ES-I3 (cell line): ENCODE results near the gene KLK3.

Source experiments
- H3K36me3 ChIP-seq: 2 replicates; pipeline ENCODE4 v1.6.1; 2013; ENCODE audit warnings: mild to moderate bottlenecking, low read length, control low read depth, moderate library complexity; ENCODE audit not compliant: insufficient read depth
- H3K4me1 ChIP-seq: 2 replicates; pipeline ENCODE4 v1.6.1; 2013; ENCODE audit warnings: mild to moderate bottlenecking, control low read depth, low read length; ENCODE audit not compliant: insufficient read depth
- H3K9ac ChIP-seq: 2 replicates; pipeline ENCODE4 v1.6.1; 2013; ENCODE audit warnings: low read depth, mild to moderate bottlenecking, low read length, moderate library complexity
- H3K9me3 ChIP-seq: 2 replicates; pipeline ENCODE4 v1.6.1; 2013; ENCODE audit warnings: mild to moderate bottlenecking, low read length, moderate library complexity; ENCODE audit not compliant: control insufficient read depth, insufficient read depth

KLK3 gene

DNA sequence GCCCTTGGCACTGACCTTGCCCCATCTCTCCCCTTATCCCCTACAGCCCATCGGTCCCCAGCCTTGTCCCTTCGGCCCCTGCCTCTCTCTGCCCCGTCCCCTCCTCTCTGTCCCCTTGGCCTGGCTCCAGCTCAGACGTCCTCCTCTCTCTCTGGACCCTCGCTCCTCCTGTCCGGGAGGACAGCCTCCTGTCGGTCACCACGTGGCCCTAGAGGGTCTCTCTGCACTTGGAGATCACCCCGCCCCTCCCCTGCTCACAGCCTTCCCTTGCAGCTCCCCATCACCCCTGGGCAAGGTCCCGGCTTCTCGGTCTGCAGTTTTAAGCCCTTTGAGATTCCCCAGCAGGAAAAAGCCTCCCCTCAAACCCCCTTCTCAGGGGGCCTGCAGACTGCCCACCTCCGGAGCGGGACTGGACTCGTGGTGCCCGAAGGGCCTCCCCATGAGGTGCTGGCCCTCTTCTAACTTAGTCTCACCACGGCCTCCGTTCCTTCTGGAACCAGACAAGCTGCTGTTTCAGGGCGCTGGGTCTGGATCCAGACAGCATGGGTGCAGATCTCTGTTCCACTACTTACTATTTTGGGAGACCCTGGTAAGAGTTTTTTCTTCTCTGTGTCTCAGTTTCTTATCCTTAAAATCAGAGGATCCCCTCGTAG, 18.0 kb upstream of the KLK3 start:
- Histone ChIP-seq H3K9me3 (no peaks in the 10 kb centered on the region), H3K36me3 (no peaks in the 10 kb centered on the region), H3K4me1 (no peaks in the 10 kb centered on the region), H3K9ac (peak overlapping the region; percentile 72; the same call in 1 of the 2 replicates)

DNA sequence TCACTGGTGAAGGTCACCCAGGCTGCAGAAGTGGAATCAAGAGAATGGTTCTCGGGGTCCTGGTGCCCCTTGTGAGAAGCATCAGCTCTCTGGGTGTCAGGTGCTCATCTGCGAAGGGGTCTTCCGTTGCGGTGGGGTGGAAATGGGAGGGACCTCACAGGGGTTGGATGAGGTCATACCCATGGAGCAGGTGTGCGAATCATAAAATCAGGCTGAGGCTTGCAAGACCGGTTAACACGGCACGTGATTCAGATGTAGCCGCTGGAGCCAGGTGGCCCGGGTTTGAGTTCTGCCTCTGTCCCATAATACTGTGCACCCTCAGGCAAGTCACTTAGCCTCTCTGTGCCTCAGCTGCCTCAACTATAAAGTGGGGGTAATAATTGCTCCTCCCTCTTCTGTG, 17.4 kb upstream of the KLK3 start:
- Histone ChIP-seq H3K9me3 (no peaks in the 10 kb centered on the region; the same call in 1 of the 2 replicates), H3K36me3 (no peaks in the 10 kb centered on the region), H3K4me1 (no peaks in the 10 kb centered on the region), H3K9ac (no peak overlapping the region)

DNA sequence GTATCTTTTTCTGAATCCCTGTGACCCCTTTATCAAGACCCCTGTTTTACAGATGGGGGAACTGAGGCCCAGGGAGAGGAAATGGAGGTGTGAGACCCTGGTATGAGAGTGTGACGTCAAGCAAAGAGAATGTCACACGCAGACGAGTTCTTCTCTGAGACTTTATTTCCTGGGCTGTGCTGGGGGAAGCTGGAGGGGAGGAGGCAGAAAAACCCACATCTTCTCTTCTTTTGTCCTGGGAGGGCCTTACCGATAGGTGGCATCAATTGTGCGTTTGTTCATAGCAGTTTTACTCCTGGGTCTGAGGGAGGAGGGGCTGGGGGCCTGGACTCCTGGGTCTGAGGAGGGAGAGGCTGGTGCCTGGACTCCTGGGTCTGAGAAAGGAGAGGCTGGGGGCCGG, 16.5 kb upstream of the KLK3 start:
- Histone ChIP-seq H3K9me3 (no peaks in the 10 kb centered on the region; the same call in 1 of the 2 replicates), H3K9ac (no peak overlapping the region), H3K36me3 (no peaks in the 10 kb centered on the region), H3K4me1 (no peaks in the 10 kb centered on the region)

DNA sequence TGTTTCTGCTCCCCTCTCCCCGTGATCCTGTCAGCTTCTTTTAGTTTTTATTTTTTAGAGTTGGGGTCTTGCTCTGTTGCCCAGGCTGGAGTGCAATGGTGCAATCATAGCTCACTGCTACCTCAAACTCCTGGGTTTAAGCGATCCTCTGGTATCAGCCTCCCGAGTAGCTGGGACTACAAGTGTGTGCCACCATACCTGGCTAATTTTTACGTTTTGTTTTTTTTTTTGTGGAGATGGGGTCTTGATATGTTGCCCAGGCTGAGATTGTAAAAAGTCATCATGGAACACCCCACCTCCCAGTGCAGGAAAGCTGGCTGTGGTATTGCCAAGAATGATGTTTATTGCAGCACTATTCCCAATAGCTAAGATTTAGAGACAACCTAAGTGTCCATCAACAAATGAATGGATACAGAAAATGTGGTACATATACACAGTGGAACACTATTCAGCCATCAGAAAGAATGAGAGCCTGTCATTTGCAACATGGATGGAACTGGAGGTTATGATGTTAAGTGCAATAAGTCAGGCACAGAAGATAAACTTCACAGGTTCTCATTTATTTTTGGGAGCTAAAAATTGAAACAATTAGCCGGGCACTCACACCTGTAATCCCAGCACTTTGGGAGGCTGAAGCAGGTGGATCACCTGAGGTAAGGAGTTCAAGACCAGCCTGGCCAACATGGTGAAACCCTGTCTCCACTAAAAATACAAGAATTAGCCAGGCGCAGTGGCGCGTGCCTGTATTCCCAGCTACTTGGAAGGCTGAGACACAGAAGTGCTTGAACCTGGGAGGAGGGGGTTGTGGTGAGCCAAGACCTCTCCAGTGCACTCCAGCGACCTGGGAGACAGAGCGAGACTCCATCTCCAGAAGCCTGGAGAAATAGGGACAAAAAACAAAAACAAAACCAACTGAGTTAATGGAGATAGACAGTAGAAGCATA, 14.7 kb upstream of the KLK3 start:
- Histone ChIP-seq H3K36me3 (no peaks in the 10 kb centered on the region), H3K9ac (no peak overlapping the region), H3K4me1 (peaks cover 6% of the 10 kb centered on the region; the same call in 1 of the 2 replicates), H3K9me3 (no peaks in the 10 kb centered on the region; the same call in 1 of the 2 replicates)

DNA sequence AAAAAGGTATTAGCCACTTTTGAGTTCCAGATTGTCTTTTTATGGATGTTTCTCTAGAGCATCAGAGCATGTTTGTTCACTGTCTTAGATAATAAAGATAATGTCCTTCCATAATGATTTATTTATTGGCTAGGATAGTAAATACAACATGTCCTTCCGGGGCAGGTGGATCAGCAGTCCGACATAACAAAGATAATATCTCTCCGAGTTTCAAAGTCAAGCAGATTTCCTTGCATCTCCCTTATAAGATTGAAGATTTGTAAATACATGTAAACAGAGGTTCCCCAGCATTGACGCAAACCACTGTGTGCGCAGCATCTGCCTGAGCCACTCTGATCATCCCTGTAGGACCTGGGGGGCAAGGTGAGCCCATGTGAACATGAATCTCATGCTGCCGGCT, 12.6 kb upstream of the KLK3 start:
- H3K4me1 ChIP-seq = peaks cover 6% of the 10 kb centered on the region; the same call in 1 of the 2 replicates
- H3K9me3 ChIP-seq = no peaks in the 10 kb centered on the region; the same call in 1 of the 2 replicates
- no peaks in the 10 kb centered on the region for H3K36me3 ChIP-seq
- no peak overlapping the region for H3K9ac ChIP-seq

DNA sequence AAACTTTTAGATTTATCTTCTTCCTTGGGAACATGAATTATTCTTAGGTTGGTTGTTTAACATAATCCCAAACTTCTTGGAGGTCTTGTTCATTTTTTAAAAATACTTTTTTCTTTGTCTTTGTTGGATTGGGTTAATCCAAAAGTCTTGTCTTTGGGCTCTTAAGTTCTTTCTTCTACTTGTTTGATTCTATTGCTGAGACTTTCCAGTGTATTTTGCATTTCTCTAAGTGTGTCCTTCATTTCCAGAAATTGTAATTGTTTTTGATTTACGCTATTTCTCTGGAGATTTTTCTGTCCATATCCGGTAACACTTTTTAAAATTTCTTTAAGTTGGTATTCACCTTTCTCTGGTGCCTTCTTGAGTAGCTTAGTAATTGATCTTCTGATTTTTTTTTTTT, 11.5 kb upstream of the KLK3 start:
- Histone ChIP-seq H3K36me3 (no peaks in the 10 kb centered on the region), H3K4me1 (peaks cover 6% of the 10 kb centered on the region; the same call in 1 of the 2 replicates), H3K9me3 (no peaks in the 10 kb centered on the region; the same call in 1 of the 2 replicates), H3K9ac (no peak overlapping the region)

DNA sequence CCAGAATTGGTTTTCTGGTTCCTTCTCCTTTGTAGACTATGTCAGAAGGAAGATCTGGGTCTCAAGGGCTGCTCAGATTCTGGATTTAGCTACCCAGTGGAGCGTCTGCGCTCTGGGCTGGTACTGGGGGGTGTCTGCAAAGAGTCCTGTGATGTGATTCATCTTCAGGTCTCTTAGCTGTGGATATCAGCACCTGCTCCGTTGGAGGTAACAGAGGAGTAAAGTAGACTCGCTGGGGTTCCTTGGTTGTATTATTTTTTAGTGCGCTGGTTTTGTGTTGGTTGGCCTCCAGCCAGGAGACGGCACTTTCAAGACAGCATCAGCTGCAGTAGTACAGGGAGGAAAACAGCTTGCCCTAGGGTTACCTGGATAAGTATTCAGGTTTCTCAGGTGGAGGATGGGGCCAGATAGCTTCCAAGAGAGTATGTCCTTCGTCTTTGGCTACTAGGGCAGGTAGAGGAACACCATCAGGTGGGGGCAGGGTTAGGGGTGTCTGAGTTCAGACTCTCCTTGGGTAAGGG, 11.0 kb upstream of the KLK3 start:
- no peaks in the 10 kb centered on the region; the same call in 1 of the 2 replicates for H3K9me3 ChIP-seq
- H3K4me1 ChIP-seq = peaks cover 6% of the 10 kb centered on the region; the same call in 1 of the 2 replicates
- no peaks in the 10 kb centered on the region for H3K36me3 ChIP-seq
- no peak overlapping the region for H3K9ac ChIP-seq

DNA sequence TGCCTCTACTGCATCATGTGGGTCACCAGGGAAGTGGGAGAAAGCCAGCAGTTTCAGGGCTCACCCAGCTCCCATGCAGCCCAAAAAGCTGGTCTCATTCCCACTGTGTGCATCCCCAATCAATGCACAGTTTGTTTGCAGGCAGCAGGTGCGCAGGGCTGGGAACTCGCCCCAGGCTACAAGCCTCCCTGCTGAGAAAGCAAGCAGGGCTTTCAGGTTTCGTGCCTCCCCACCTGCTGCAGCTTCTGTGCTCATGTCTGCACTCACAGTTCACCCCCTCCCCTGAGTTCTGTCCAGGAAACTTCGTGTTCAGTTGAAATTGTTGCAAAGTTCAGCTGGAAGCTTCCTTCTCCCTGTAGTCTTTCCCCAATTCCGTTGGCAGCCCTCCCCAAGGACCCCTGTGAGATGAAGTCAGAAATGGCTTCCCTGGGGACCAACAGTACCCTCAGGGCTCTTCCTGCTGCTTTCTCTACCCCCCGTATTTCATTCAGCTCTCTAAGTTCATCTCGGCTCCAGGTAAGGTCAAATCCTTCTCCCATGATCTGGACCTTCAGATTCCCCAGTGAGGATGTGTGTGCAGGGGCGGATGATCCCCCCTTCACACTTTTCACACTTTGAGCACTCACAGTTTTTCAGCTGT, 10.3 kb upstream of the KLK3 start:
- peaks cover 6% of the 10 kb centered on the region; the same call in 1 of the 2 replicates for H3K4me1 ChIP-seq
- no peaks in the 10 kb centered on the region; the same call in 1 of the 2 replicates for H3K9me3 ChIP-seq
- no peaks in the 10 kb centered on the region for H3K36me3 ChIP-seq
- no peak overlapping the region for H3K9ac ChIP-seq

DNA sequence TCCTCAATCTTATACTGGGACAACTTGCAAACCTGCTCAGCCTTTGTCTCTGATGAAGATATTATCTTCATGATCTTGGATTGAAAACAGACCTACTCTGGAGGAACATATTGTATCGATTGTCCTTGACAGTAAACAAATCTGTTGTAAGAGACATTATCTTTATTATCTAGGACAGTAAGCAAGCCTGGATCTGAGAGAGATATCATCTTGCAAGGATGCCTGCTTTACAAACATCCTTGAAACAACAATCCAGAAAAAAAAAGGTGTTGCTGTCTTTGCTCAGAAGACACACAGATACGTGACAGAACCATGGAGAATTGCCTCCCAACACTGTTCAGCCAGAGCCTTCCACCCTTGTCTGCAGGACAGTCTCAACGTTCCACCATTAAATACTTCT, 4.0 kb upstream of the KLK3 start:
- no peaks in the 10 kb centered on the region for H3K9me3 ChIP-seq
- no peak overlapping the region for H3K9ac ChIP-seq
- no peaks in the 10 kb centered on the region for H3K36me3 ChIP-seq
- H3K4me1 ChIP-seq = no peaks in the 10 kb centered on the region

DNA sequence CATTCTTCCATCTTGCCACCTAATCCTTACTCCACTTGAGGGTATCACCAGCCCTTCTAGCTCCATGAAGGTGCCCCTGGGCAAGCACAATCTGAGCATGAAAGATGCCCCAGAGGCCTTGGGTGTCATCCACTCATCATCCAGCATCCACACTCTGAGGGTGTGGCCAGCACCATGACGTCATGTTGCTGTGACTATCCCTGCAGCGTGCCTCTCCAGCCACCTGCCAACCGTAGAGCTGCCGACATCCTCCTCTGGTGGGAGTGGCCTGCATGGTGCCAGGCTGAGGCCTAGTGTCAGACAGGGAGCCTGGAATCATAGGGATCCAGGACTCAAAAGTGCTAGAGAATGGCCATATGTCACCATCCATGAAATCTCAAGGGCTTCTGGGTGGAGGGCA, 3.1 kb upstream of the KLK3 start:
- H3K4me1 ChIP-seq = no peaks in the 10 kb centered on the region
- H3K36me3 ChIP-seq = no peaks in the 10 kb centered on the region
- H3K9me3 ChIP-seq = no peaks in the 10 kb centered on the region
- no peak overlapping the region for H3K9ac ChIP-seq

DNA sequence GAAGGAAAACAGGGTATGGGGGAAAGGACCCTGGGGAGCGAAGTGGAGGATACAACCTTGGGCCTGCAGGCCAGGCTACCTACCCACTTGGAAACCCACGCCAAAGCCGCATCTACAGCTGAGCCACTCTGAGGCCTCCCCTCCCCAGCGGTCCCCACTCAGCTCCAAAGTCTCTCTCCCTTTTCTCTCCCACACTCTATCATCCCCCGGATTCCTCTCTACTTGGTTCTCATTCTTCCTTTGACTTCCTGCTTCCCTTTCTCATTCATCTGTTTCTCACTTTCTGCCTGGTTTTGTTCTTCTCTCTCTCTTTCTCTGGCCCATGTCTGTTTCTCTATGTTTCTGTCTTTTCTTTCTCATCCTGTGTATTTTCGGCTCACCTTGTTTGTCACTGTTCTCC, 2.7 kb downstream of the KLK3 start:
- 0 out of 2 replicates have a peak, but pooled peaks cover 3% of the 10 kb centered on the region for H3K4me1 ChIP-seq
- no peak overlapping the region for H3K9ac ChIP-seq
- H3K36me3 ChIP-seq = no peaks in the 10 kb centered on the region
- H3K9me3 ChIP-seq = peaks cover 11% of the 10 kb centered on the region

DNA sequence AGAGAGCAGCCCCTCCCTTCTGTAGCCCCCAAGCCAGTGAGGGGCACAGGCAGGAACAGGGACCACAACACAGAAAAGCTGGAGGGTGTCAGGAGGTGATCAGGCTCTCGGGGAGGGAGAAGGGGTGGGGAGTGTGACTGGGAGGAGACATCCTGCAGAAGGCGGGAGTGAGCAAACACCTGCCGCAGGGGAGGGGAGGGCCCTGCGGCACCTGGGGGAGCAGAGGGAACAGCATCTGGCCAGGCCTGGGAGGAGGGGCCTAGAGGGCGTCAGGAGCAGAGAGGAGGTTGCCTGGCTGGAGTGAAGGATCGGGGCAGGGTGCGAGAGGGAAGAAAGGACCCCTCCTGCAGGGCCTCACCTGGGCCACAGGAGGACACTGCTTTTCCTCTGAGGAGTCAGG, 4.2 kb downstream of the KLK3 start:
- Histone ChIP-seq H3K9me3 (peaks cover 11% of the 10 kb centered on the region), H3K4me1 (0 out of 2 replicates have a peak, but pooled peaks cover 3% of the 10 kb centered on the region), H3K9ac (no peak overlapping the region), H3K36me3 (no peaks in the 10 kb centered on the region)

DNA sequence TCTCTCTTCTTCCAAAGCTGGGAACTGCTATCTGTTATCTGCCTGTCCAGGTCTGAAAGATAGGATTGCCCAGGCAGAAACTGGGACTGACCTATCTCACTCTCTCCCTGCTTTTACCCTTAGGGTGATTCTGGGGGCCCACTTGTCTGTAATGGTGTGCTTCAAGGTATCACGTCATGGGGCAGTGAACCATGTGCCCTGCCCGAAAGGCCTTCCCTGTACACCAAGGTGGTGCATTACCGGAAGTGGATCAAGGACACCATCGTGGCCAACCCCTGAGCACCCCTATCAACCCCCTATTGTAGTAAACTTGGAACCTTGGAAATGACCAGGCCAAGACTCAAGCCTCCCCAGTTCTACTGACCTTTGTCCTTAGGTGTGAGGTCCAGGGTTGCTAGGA, 5.1 kb downstream of the KLK3 start:
- H3K36me3 ChIP-seq = no peaks in the 10 kb centered on the region

DNA sequence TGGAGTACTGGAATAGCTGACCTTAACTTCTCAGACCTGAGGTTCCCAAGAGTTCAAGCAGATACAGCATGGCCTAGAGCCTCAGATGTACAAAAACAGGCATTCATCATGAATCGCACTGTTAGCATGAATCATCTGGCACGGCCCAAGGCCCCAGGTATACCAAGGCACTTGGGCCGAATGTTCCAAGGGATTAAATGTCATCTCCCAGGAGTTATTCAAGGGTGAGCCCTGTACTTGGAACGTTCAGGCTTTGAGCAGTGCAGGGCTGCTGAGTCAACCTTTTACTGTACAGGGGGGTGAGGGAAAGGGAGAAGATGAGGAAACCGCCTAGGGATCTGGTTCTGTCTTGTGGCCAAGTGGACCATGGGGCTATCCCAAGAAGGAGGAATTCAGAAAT, 6.3 kb downstream of the KLK3 start:
- Histone ChIP-seq H3K9ac (no peak overlapping the region), H3K36me3 (no peaks in the 10 kb centered on the region), H3K9me3 (peaks cover 11% of the 10 kb centered on the region), H3K4me1 (0 out of 2 replicates have a peak, but pooled peaks cover 3% of the 10 kb centered on the region)

More for the DNA sequence above, 5.1 kb downstream of the KLK3 start:
- Histone ChIP-seq H3K4me1 (0 out of 2 replicates have a peak, but pooled peaks cover 3% of the 10 kb centered on the region), H3K9ac (no peak overlapping the region), H3K9me3 (peaks cover 11% of the 10 kb centered on the region)
